H9 (cell line): ENCODE results near the gene PPP1R15A. TPM values are rescaled to one million over a fixed set of nuclear protein-coding genes. Genes with fewer than 3 reads are reported as not detected.
A peak's percentile ranks its signal among the peaks of the same experiment; 100 is the strongest.

Experiments
- DNase-seq: peaks from one replicate; pipeline ENCODE4 v3.0.0-alpha.2; 2017
- H2AFZ ChIP-seq: one replicate; pipeline ENCODE4 v1.6.1; 2013; ENCODE audit warnings: mild to moderate bottlenecking, low read length, control low read depth, moderate library complexity
- H2AK5ac ChIP-seq: 2 replicates; pipeline ENCODE4 v1.6.1; 2013; ENCODE audit warnings: low read length, control low read depth, mixed read lengths; ENCODE audit not compliant: insufficient read length
- H2BK120ac ChIP-seq: one replicate; pipeline ENCODE4 v1.6.1; 2013; ENCODE audit warnings: low read depth, mild to moderate bottlenecking, low read length, control low read depth, inconsistent platforms; ENCODE audit not compliant: poor library complexity, severe bottlenecking
- H2BK12ac ChIP-seq: 2 replicates; pipeline ENCODE4 v1.6.1; 2013; ENCODE audit warnings: low read length, control low read depth, mixed read lengths, low read depth; ENCODE audit not compliant: insufficient read length
- H2BK15ac ChIP-seq: 2 replicates; pipeline ENCODE4 v1.6.1; 2013; ENCODE audit warnings: low read depth, low read length, control low read depth
- H2BK20ac ChIP-seq: one replicate; pipeline ENCODE4 v1.6.1; 2013; ENCODE audit warnings: low read depth, mild to moderate bottlenecking, low read length, control low read depth, inconsistent platforms; ENCODE audit not compliant: poor library complexity, severe bottlenecking
- H2BK5ac ChIP-seq: 2 replicates; pipeline ENCODE4 v1.6.1; 2013; ENCODE audit warnings: low read length, control low read depth, mixed read lengths; ENCODE audit not compliant: insufficient read length
- H3K14ac ChIP-seq: 2 replicates; pipeline ENCODE4 v1.6.1; 2013; ENCODE audit warnings: low read length, control low read depth; ENCODE audit not compliant: insufficient read depth
- H3K18ac ChIP-seq: 2 replicates; pipeline ENCODE4 v1.6.1; 2013; ENCODE audit warnings: low read depth, mild to moderate bottlenecking, mixed read lengths, low read length, control low read depth; ENCODE audit not compliant: insufficient read length
- H3K23ac ChIP-seq: 2 replicates; pipeline ENCODE4 v1.6.1; 2013; ENCODE audit warnings: low read length, control low read depth, mixed read lengths, low read depth; ENCODE audit not compliant: insufficient read length
- H3K23me2 ChIP-seq: 2 replicates; pipeline ENCODE4 v1.6.1; 2013; ENCODE audit warnings: low read depth, mild to moderate bottlenecking, mixed read lengths, low read length, control low read depth; ENCODE audit not compliant: insufficient read length, poor library complexity, severe bottlenecking
- H3K27ac ChIP-seq: 2 replicates; pipeline ENCODE4 v1.5.1; 2013; ENCODE audit warnings: low read length, control low read depth, mixed read lengths, low read depth; ENCODE audit not compliant: insufficient read length
- H3K27me3 ChIP-seq: 2 replicates; pipeline ENCODE4 v1.6.1; 2013; ENCODE audit warnings: low read length, control low read depth, inconsistent platforms; ENCODE audit not compliant: insufficient read depth
- H3K4ac ChIP-seq: 2 replicates; pipeline ENCODE4 v1.6.1; 2013; ENCODE audit warnings: low read depth, mild to moderate bottlenecking, control low read depth, inconsistent platforms, low read length, moderate library complexity
- H3K4me1 ChIP-seq: 2 replicates; pipeline ENCODE4 v1.6.1; 2013; ENCODE audit warnings: low read length, control low read depth, inconsistent platforms; ENCODE audit not compliant: insufficient read depth
- H3K4me2 ChIP-seq: 2 replicates; pipeline ENCODE4 v1.6.1; 2013; ENCODE audit warnings: low read length, control low read depth, mixed read lengths; ENCODE audit not compliant: insufficient read length, insufficient read depth
- H3K56ac ChIP-seq: 2 replicates; pipeline ENCODE4 v1.6.1; 2013; ENCODE audit warnings: low read depth, mild to moderate bottlenecking, mixed read lengths, low read length, control low read depth; ENCODE audit not compliant: insufficient read length
- H3K79me1 ChIP-seq: 2 replicates; pipeline ENCODE4 v1.6.1; 2013; ENCODE audit warnings: low read depth, mild to moderate bottlenecking, moderate library complexity, low read length, control low read depth, inconsistent platforms; ENCODE audit not compliant: insufficient read depth, poor library complexity, severe bottlenecking
- H3K79me2 ChIP-seq: 2 replicates; pipeline ENCODE4 v1.6.1; 2013; ENCODE audit warnings: low read length, control low read depth, inconsistent platforms; ENCODE audit not compliant: insufficient read depth
- H3K9ac ChIP-seq: 2 replicates; pipeline ENCODE4 v1.6.1; 2013; ENCODE audit warnings: low read length, control low read depth, mixed read lengths; ENCODE audit not compliant: insufficient read length; ENCODE audit errors: extremely low read depth
- H3K9me3 ChIP-seq: one replicate; pipeline ENCODE4 v1.6.1; 2013; ENCODE audit warnings: low read depth, low read length, inconsistent platforms; ENCODE audit not compliant: control insufficient read depth
- H3T11ph ChIP-seq: one replicate; pipeline ENCODE4 v1.6.1; 2013; ENCODE audit warnings: mild to moderate bottlenecking, low read length, control low read depth, inconsistent platforms
- H4K20me1 ChIP-seq: one replicate; pipeline ENCODE4 v1.6.1; 2013; ENCODE audit not compliant: control insufficient read depth, insufficient read length, insufficient read depth
- H4K5ac ChIP-seq: 2 replicates; pipeline ENCODE4 v1.6.1; 2013; ENCODE audit warnings: low read depth, mild to moderate bottlenecking, mixed read lengths, low read length, control low read depth; ENCODE audit not compliant: insufficient read length
- H4K8ac ChIP-seq: replicated peaks from 2 replicates; pipeline ENCODE4 v1.6.1; 2013; ENCODE audit warnings: low read length, control low read depth, mixed read lengths, low read depth; ENCODE audit not compliant: insufficient read length
- H4K91ac ChIP-seq: 2 replicates; pipeline ENCODE4 v1.6.1; 2013; ENCODE audit warnings: low read depth, mild to moderate bottlenecking, moderate library complexity, mixed read lengths, low read length, control low read depth; ENCODE audit not compliant: insufficient read length
- H3K27ac Mint-ChIP-seq, 3 experiments: 2 replicates in 2 of 3; 3 replicates in 1 of 3; pipeline ENCODE4 v1.8.0; 2020 to 2021; ENCODE audit warnings: mixed read lengths in 3 of 3, mild to moderate bottlenecking in 1 of 3, moderate library complexity in 1 of 3
- H3K27me3 Mint-ChIP-seq: 2 replicates; pipeline ENCODE4 v1.8.0; 2021; ENCODE audit warnings: low read depth, mild to moderate bottlenecking, moderate library complexity, mixed read lengths
- H3K36me3 Mint-ChIP-seq, 3 experiments: 2 replicates in 2 of 3; 3 replicates in 1 of 3; pipeline ENCODE4 v1.8.0; 2020 to 2021; ENCODE audit warnings: low read depth in 3 of 3, mixed read lengths in 3 of 3; ENCODE audit not compliant: insufficient read depth in 1 of 3
- H3K4me1 Mint-ChIP-seq, 2 experiments: 2 replicates each; pipeline ENCODE4 v1.8.0; 2020; ENCODE audit warnings: mixed read lengths in 2 of 2
- H3K4me3 Mint-ChIP-seq, 2 experiments: 2 replicates in 1 of 2; 3 replicates in 1 of 2; pipeline ENCODE4 v1.8.0; 2020 to 2021; ENCODE audit warnings: mild to moderate bottlenecking in 2 of 2, mixed read lengths in 2 of 2, moderate library complexity in 1 of 2
- H3K9me3 Mint-ChIP-seq, 2 experiments: 2 replicates in 1 of 2; 3 replicates in 1 of 2; pipeline ENCODE4 v1.8.0; 2020; ENCODE audit warnings: mild to moderate bottlenecking in 2 of 2, mixed read lengths in 2 of 2, moderate library complexity in 1 of 2
- CTCF ChIP-seq: fragments of 200-600 bp; sonication (generic); conservative IDR thresholded peaks from 3 replicates; pipeline ENCODE4 v1.8.0; 2021; ENCODE audit warnings: antibody characterized with exemption, mild to moderate bottlenecking
- WGBS: extraction: QIAGEN DNeasy Blood & Tissue Kit; methylation state at CpG from one replicate; pipeline ENCODE4 v1.1.7; 2013; ENCODE audit warnings: missing lambda C conversion rate, low lambda C conversion rate, mixed read lengths; ENCODE audit not compliant: insufficient read length; ENCODE audit errors: extremely low coverage; 5-methylcytosine and 5-hydroxymethylcytosine counted together
- total RNA-seq: library from RNA; stranded (reverse); gene quantifications from 2 replicates; pipeline ENCODE4 v1.2.1, GENCODE V29; 2021

Gene PPP1R15A
- total RNA-seq, 1 experiment from 2014 or later, result 17.2 TPM

- peak; percentile 65 for TF ChIP-seq CTCF
- H2BK120ac ChIP-seq, result no peak overlapping the region
- no peaks in the 10 kb centered on the region; the same call in 1 of the 2 replicates for H3K27me3 Mint-ChIP-seq
These were observed 45.6 kb upstream of the PPP1R15A start for GRCh38 chr19:48826606-48827020.

More at GRCh38 chr19:48826606-48827020, 45.6 kb upstream of the PPP1R15A start:
- H2BK5ac ChIP-seq, result no peak overlapping the region
- no peak overlapping the region for H2AK5ac ChIP-seq
- no peak overlapping the region for H3K23ac ChIP-seq
- H3K36me3 Mint-ChIP-seq, result peaks cover 5 to 15% (median 6%) of the 10 kb centered on the region in 3 experiments
- H3K79me1 ChIP-seq, result no peaks in the 10 kb centered on the region
- no peaks in the 10 kb centered on the region for H3K4me1 ChIP-seq
- no peaks in the 10 kb centered on the region for H3K9me3 Mint-ChIP-seq
- H4K5ac ChIP-seq, result no peak overlapping the region
- H3K79me2 ChIP-seq, result no peaks in the 10 kb centered on the region
- no peaks in the 10 kb centered on the region for H3K9me3 ChIP-seq
- H3K9ac ChIP-seq, result no peak overlapping the region
- no peak overlapping the region for H4K8ac ChIP-seq
- no peak overlapping the region for H2AFZ ChIP-seq
- no peaks in the 10 kb centered on the region for H4K20me1 ChIP-seq
- H2BK20ac ChIP-seq, result no peak overlapping the region
- H3K4me2 ChIP-seq, result no peak overlapping the region
- no peak overlapping the region for H3K14ac ChIP-seq
- no peak overlapping the region for H3K4ac ChIP-seq
- H2BK12ac ChIP-seq, result no peak overlapping the region
- no peaks in the 10 kb centered on the region for H3K23me2 ChIP-seq
- no CpG with 5 or more reads among the region's 8 CpGs for WGBS
- H3K4me3 Mint-ChIP-seq, result no peak overlapping the region
- H4K91ac ChIP-seq, result no peak overlapping the region
- no peaks in the 10 kb centered on the region for H3K4me1 Mint-ChIP-seq
- H3K27me3 ChIP-seq, result no peaks in the 10 kb centered on the region
- H3K56ac ChIP-seq, result no peak overlapping the region
- H3T11ph ChIP-seq, result no peak overlapping the region
- H2BK15ac ChIP-seq, result no peak overlapping the region
- H3K27ac Mint-ChIP-seq, result peak overlapping the region in 1 of 3 experiments; percentile 63; a peak in 1 of 7 replicates
- peak; percentile 70 for DNase-seq
- no peak overlapping the region for H3K27ac ChIP-seq
- H3K18ac ChIP-seq, result no peak overlapping the region
